MM.1S (cell line): Measurements from ENCODE around the gene ARHGAP30.

Experiments used
- CTCF ChIP-seq: fragments of 300-600 bp; sonication (generic); IDR thresholded peaks from 2 replicates; pipeline ENCODE4 v1.5.1; 2016; ENCODE audit warnings: antibody characterized with exemption, low read length, mixed read lengths
- EZH2 ChIP-seq: fragments of 300-600 bp; sonication (generic); optimal IDR thresholded peaks from 2 replicates; pipeline ENCODE3; 2017; ENCODE audit warnings: low read depth, mild to moderate bottlenecking, antibody characterized with exemption, low read length, mixed read lengths
- EZH2phosphoT487 ChIP-seq: fragments of 300-600 bp; sonication (generic); IDR thresholded peaks from 2 replicates; pipeline ENCODE4 v1.6.1; 2018; ENCODE audit warnings: antibody characterized with exemption, low read length

DNA sequence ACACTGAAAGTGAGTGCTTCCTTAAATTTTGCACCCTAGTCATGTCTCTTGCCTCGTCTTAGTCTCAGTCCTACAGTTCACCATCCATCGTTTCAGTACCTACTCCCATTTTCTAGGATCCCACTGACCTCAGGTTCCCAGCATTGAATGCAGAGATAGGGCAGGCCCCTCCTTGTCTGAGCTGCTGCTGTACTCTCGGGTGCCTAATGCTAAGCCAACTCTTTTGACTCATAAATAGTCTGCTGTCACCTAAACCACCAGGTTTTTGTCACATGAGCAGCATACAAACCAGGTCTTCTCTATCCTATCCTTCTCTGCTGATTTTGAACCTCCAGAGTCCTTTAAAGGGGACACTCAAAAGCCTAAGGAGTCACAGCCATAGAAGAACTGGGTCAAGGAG lies 3.0 kb downstream of the ARHGAP30 start:
- TF ChIP-seq CTCF (no peak), EZH2 (no peak), EZH2phosphoT487 (no peak)
